Activated CD4-positive, CD25-positive, alpha-beta regulatory T cell treated with anti-CD3 and anti-CD28 coated beads, Interleukin-2, amount 50 U/mL, for 24 hours (primary cell): ENCODE data around the gene AKAP6.

Experiments used
- ATAC-seq, 2 donors: fragments of 150-1000 bp; cut with Tn5 transposase; one replicate each; pipeline ENCODE4 v1.10.0; 2021; ENCODE audit warnings: mild to moderate bottlenecking in 1 of 2, moderate library complexity in 1 of 2

Gene AKAP6

GRCh38 chr14:32841698-32842097, 512.6 kb downstream of the AKAP6 start:
- no peak for ATAC-seq

GRCh38 chr14:32846821-32847365, 517.8 kb downstream of the AKAP6 start:
- ATAC-seq = no peak

GRCh38 chr14:32847867-32848266, 518.8 kb downstream of the AKAP6 start:
- ATAC-seq = no peak

- no peak for ATAC-seq
Measured at GRCh38 chr14:32865827-32866376, 536.8 kb downstream of the AKAP6 start.

- no peak for ATAC-seq
Measured at GRCh38 chr14:32883188-32883587, 554.1 kb downstream of the AKAP6 start.
